Measurements from ENCODE around the gene FILIP1.
A peak's percentile ranks its signal among the peaks of the same experiment; 100 is the strongest.

The FILIP1 gene

DNA sequence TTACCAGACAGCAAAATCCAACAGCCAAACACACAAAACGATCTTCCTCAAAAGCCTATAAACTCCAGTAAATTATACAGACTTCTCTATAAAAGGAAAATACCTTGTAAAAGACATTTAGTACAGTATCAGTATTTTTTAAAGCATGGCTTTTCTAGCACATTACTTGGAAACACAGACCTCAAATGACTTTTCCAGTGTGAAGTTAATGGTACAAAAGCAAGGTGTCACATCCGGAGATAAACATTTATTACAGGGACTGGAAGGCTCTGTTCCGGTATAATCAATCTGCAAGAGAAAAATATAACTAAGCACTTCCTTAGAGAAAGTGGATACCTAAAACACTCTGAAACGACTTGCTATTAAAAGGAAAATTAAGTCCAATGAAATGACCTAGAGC is 226.1 kb downstream of the FILIP1 start:
- no peak for DNase-seq
- in situ Hi-C loops (cut with HindIII; ENCODE audit: low pct_ligation_motif_present, low pct_unique_long_range_greater_than_20kb, low sequenced_read_pairs) = no loop called here

GRCh38 chr6:75266716-75267291 is 226.8 kb downstream of the FILIP1 start:
- in situ Hi-C loops (cut with HindIII; ENCODE audit: low pct_ligation_motif_present, low pct_unique_long_range_greater_than_20kb, low sequenced_read_pairs) = no loop called here
- DNase-seq = peak; percentile 58

DNA sequence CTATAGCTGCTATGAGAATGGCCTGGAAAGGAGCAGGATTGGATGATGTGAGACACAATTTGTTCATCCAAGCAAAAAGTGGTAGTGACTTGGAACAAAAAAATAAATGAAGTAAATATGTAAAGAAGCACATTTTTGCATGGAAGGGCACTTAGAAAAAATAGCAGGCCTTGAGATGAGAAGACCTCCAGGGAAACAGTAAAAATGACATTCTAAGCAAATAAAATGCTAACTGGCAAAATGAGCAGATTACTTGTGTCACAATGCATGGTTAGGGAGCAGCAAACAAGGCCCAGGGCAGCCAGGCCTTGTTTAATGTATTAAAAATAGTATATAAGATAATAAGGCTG is 230.2 kb downstream of the FILIP1 start:
- in situ Hi-C loops (cut with HindIII; ENCODE audit: low pct_ligation_motif_present, low pct_unique_long_range_greater_than_20kb, low sequenced_read_pairs) = no loop called here
- no peak for DNase-seq

DNA sequence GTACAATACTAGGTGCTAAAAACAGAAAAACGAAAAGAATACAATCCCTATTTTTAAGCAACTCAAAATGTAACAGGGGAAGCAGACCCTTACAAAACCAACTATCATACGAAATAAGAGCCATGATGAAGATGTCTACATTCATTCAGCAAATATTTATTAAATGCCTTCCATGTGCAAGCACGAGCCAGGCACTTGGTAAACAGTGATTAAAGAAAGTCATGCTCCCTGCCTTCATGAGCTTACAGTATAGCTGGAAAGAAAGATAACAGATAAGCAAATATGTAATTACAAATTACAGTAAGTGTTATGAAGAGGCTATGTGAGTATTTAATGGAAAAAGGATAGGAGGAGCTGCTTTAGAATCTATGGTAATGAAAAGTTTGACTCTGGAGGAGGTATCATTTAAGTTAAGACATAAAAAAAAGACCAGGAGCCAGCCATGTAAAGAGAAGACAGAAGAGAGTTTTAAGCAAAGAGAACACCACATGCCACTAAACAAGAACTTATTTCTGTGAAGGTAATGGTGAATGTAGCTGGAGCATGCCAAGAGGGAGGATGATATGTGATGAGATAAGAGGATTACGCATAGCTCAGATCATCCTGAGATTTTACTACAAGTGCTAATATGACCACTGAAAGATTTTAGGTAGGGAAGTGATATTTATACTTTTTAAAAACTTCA is 230.7 kb downstream of the FILIP1 start:
- in situ Hi-C loops (cut with HindIII; ENCODE audit: low pct_ligation_motif_present, low pct_unique_long_range_greater_than_20kb, low sequenced_read_pairs) = no loop called here
- no peak for DNase-seq

DNA sequence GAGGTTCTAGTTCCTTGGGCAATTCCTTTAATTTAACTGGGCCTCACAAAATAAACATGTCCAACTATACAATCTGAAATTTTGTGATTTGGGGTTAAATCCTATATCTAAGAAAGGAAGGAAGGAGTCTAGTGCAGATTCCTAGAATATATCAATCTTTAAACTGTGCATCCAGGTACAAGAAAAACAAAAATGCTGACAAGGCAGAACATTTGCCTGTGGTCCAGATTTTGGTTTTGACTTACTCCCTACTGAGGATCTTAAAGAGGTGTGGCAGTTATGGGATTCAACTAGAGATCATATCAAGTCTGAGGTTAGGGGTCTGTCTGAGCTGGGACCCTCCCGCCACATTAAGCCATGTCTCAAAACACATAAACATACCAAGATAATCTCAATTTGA is 232.3 kb downstream of the FILIP1 start:
- in situ Hi-C loops (cut with HindIII; ENCODE audit: low pct_ligation_motif_present, low pct_unique_long_range_greater_than_20kb, low sequenced_read_pairs) = no loop called here
- DNase-seq = no peak

DNA sequence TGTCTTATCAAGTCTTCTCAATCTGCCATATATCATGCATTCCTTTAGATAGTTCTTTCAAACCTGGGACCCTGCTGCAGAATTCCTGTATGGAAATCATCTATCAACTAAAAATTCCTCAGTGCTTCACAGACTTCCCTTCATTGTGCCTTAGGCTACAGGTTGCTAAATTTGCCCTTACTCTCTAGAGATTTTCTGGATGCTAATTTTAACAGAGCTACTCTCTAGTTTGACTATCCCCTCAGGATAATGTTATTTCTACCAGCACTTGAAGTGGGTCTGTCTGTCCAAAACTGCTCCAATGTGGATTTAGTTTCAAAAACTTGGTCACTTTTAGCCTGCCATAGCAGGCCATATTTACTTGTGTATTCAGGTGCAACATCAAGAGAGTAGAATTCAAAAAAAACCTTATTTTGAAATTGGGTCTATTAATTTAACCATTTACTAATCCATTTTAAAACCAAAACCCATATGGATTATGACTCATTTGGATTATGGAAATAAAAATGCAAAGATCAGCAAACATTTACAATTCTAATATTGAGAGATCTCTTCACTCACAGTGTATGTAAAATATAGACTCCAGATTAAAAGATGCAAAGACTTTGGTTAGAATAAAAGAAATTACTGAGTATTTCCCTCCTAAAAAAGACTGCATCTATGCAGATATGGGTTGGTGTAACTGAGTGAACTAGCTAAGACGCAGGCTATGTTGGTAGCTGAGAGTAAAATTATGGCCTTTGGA is 236.1 kb downstream of the FILIP1 start:
- no peak for DNase-seq
- in situ Hi-C loops (cut with HindIII; ENCODE audit: low pct_ligation_motif_present, low pct_unique_long_range_greater_than_20kb, low sequenced_read_pairs) = no loop called here

- in situ Hi-C loops (cut with HindIII; ENCODE audit: low pct_ligation_motif_present, low pct_unique_long_range_greater_than_20kb, low sequenced_read_pairs) = no loop called here
- DNase-seq = no peak
Observed at GRCh38 chr6:75250552-75250951, 243.0 kb downstream of the FILIP1 start.

GRCh38 chr6:75249837-75250236 is 243.8 kb downstream of the FILIP1 start:
- in situ Hi-C loops (cut with HindIII; ENCODE audit: low pct_ligation_motif_present, low pct_unique_long_range_greater_than_20kb, low sequenced_read_pairs) = no loop called here
- DNase-seq = no peak

- in situ Hi-C loops (cut with HindIII; ENCODE audit: low pct_ligation_motif_present, low pct_unique_long_range_greater_than_20kb, low sequenced_read_pairs) = no loop called here
- DNase-seq = no peak
Observed at GRCh38 chr6:75246386-75246785, 247.2 kb downstream of the FILIP1 start.

- DNase-seq = no peak
Observed at GRCh38 chr6:75244063-75244584, 249.5 kb downstream of the FILIP1 start.

GRCh38 chr6:75243333-75244062 is 250.1 kb downstream of the FILIP1 start, which contains the start of gene COX7A2:
TSS of gene COX7A2 (minus strand) at chr6:75243801. CDS start at chr6:75243734, 67 bp downstream.
- in situ Hi-C loops (cut with HindIII; ENCODE audit: low pct_ligation_motif_present, low pct_unique_long_range_greater_than_20kb, low sequenced_read_pairs) = no loop called here
- peak; percentile 96 for DNase-seq

More at GRCh38 chr6:75244063-75244584, 249.5 kb downstream of the FILIP1 start:
- in situ Hi-C loops (cut with HindIII; ENCODE audit: low pct_ligation_motif_present, low pct_unique_long_range_greater_than_20kb, low sequenced_read_pairs) = no loop called here
